Smooth muscle cell (in vitro differentiated cells): Measurements from ENCODE around the gene WWOX. TPM values are rescaled to one million over a fixed set of nuclear protein-coding genes. Genes with fewer than 3 reads are reported as not detected.

Experiments
- DNase-seq: peaks from one replicate; lab custom pipeline; 2025; ENCODE audit not compliant: unreplicated experiment; lab: John Stamatoyannopoulos, UW
- H2AFZ ChIP-seq: fragments of 200-600 bp; sonication (generic); 2 replicates; pipeline ENCODE4 v1.6.0; 2016; ENCODE audit warnings: antibody characterized with exemption, low read depth, mild to moderate bottlenecking
- H3F3A ChIP-seq: fragments of 200-600 bp; sonication (generic); 2 replicates; pipeline ENCODE4 v1.6.0; 2017; ENCODE audit warnings: antibody characterized with exemption, low read depth
- H3K27ac ChIP-seq: fragments of 200-600 bp; sonication (generic); 2 replicates; pipeline ENCODE4 v1.5.1; 2016; ENCODE audit warnings: low read depth, mild to moderate bottlenecking
- H3K27me3 ChIP-seq: fragments of 200-600 bp; sonication (generic); 2 replicates; pipeline ENCODE4 v1.6.1; 2016; ENCODE audit warnings: low read depth, mild to moderate bottlenecking
- H3K36me3 ChIP-seq: fragments of 200-600 bp; sonication (generic); 2 replicates; pipeline ENCODE4 v1.5.1; 2016; ENCODE audit warnings: low read depth
- H3K4me1 ChIP-seq: fragments of 200-600 bp; sonication (generic); 2 replicates; pipeline ENCODE4 v1.5.1; 2016; ENCODE audit warnings: low read depth
- H3K4me2 ChIP-seq: fragments of 200-600 bp; sonication (generic); 2 replicates; pipeline ENCODE4 v1.6.0; 2016; ENCODE audit warnings: mild to moderate bottlenecking
- H3K4me3 ChIP-seq: fragments of 200-600 bp; sonication (generic); 2 replicates; pipeline ENCODE4 v1.5.1; 2016; ENCODE audit warnings: mild to moderate bottlenecking
- H3K79me2 ChIP-seq: fragments of 200-600 bp; sonication (generic); 2 replicates; pipeline ENCODE4 v1.6.0; 2016; ENCODE audit warnings: low read depth, mild to moderate bottlenecking
- H3K9ac ChIP-seq: fragments of 200-600 bp; sonication (generic); 2 replicates; pipeline ENCODE4 v1.6.0; 2016; ENCODE audit warnings: low read depth
- H3K9me3 ChIP-seq: fragments of 200-600 bp; sonication (generic); replicated peaks from 2 replicates; pipeline ENCODE4 v1.5.1; 2016; ENCODE audit warnings: low read depth
- H4K20me1 ChIP-seq: fragments of 200-600 bp; sonication (generic); 2 replicates; pipeline ENCODE4 v1.6.0; 2016; ENCODE audit warnings: low read depth
- CTCF ChIP-seq: fragments of 200-600 bp; sonication (generic); IDR thresholded peaks from 2 replicates; pipeline ENCODE4 v1.5.1; 2017; ENCODE audit warnings: borderline replicate concordance, mild to moderate bottlenecking, antibody characterized with exemption; ENCODE audit not compliant: insufficient read depth, poor library complexity, severe bottlenecking
- WGBS: methylation state at CpG from one replicate; pipeline ENCODE4 v1.1.7; 2016; ENCODE audit warnings: low lambda C conversion rate; 5-methylcytosine and 5-hydroxymethylcytosine counted together
- polyA plus RNA-seq: library from polyadenylated mRNA; unstranded; fragments of >200 nt; fragmentation: Nextera tagmentation; extraction: Ambion mirVana; gene quantifications from 2 replicates; pipeline ENCODE4 v1.2.1, GENCODE V29; 2016
- total RNA-seq: library from RNA; depleted of rRNA; stranded (reverse); fragments of >200 nt; gene quantifications from 2 replicates; pipeline ENCODE4 v1.2.3, GENCODE V29; 2014

The WWOX gene
- total and polyA plus RNA-seq, 2 experiments from 2014 or later, result 7.5 to 14.0 TPM

- Histone ChIP-seq H3K79me2 (no peaks in the 10 kb centered on the region), H3K4me1 (peaks cover 24% of the 10 kb centered on the region), H3K27me3 (peaks cover 4% of the 10 kb centered on the region), H3K27ac (no peak overlapping the region), H3F3A (no peaks in the 10 kb centered on the region), H2AFZ (no peak overlapping the region), H3K4me2 (no peak overlapping the region), H4K20me1 (no peaks in the 10 kb centered on the region), H3K4me3 (no peak overlapping the region), H3K36me3 (no peaks in the 10 kb centered on the region), H3K9me3 (no peaks in the 10 kb centered on the region), H3K9ac (no peak overlapping the region)
- DNase-seq, result no peak
- 89% methylated on average over 3 of the region's 3 CpGs for WGBS
- TF ChIP-seq CTCF, result no peak
Observed at GRCh38 chr16:78289373-78289772, 189.9 kb downstream of the WWOX start.

- no peaks in the 10 kb centered on the region for H3K79me2 ChIP-seq
- no peak overlapping the region for H3K4me2 ChIP-seq
- no peak for DNase-seq
- no peaks in the 10 kb centered on the region for H3K36me3 ChIP-seq
- H4K20me1 ChIP-seq, result no peaks in the 10 kb centered on the region
- H3K27ac ChIP-seq, result no peak overlapping the region
- 89% methylated on average over 7 of the region's 7 CpGs for WGBS
- no peak overlapping the region for H3K9ac ChIP-seq
- H3F3A ChIP-seq, result no peaks in the 10 kb centered on the region
- H3K27me3 ChIP-seq, result no peaks in the 10 kb centered on the region
- no peak overlapping the region for H3K4me3 ChIP-seq
- H3K9me3 ChIP-seq, result no peaks in the 10 kb centered on the region
- H2AFZ ChIP-seq, result no peak overlapping the region
- no peak for TF ChIP-seq CTCF
- peaks cover 24% of the 10 kb centered on the region for H3K4me1 ChIP-seq
Observed at GRCh38 chr16:78289844-78290277, 190.4 kb downstream of the WWOX start.

GRCh38 chr16:78290395-78290794 lies 190.9 kb downstream of the WWOX start:
- no peaks in the 10 kb centered on the region for H4K20me1 ChIP-seq
- TF ChIP-seq CTCF, result no peak
- WGBS, result 93% methylated on average over 6 of the region's 6 CpGs
- H3K4me1 ChIP-seq, result peaks cover 24% of the 10 kb centered on the region
- no peak overlapping the region for H3K9ac ChIP-seq
- H3K36me3 ChIP-seq, result no peaks in the 10 kb centered on the region
- no peak overlapping the region for H2AFZ ChIP-seq
- H3K27me3 ChIP-seq, result no peaks in the 10 kb centered on the region
- H3F3A ChIP-seq, result no peaks in the 10 kb centered on the region
- DNase-seq, result no peak
- H3K4me2 ChIP-seq, result no peak overlapping the region
- H3K79me2 ChIP-seq, result no peaks in the 10 kb centered on the region
- H3K4me3 ChIP-seq, result no peak overlapping the region
- H3K27ac ChIP-seq, result no peak overlapping the region
- no peaks in the 10 kb centered on the region for H3K9me3 ChIP-seq

- no peaks in the 10 kb centered on the region for H3K79me2 ChIP-seq
- no peak overlapping the region for H3K4me2 ChIP-seq
- TF ChIP-seq CTCF, result no peak
- DNase-seq, result no peak
- no peak overlapping the region for H3K4me3 ChIP-seq
- WGBS, result 93% methylated on average over 12 of the region's 12 CpGs
- no peak overlapping the region for H3K27ac ChIP-seq
- no peaks in the 10 kb centered on the region for H3K27me3 ChIP-seq
- no peaks in the 10 kb centered on the region for H3K9me3 ChIP-seq
- H2AFZ ChIP-seq, result no peak overlapping the region
- no peak overlapping the region for H3K9ac ChIP-seq
- H4K20me1 ChIP-seq, result no peaks in the 10 kb centered on the region
- no peaks in the 10 kb centered on the region for H3K36me3 ChIP-seq
- peaks cover 24% of the 10 kb centered on the region for H3K4me1 ChIP-seq
- H3F3A ChIP-seq, result no peaks in the 10 kb centered on the region
Observed at GRCh38 chr16:78290872-78291591, 191.6 kb downstream of the WWOX start.
